ENCODE results near the gene RAET1G.
"Not testable (repeated sequence)": the region's sequence is repeated elsewhere in the genome, so short reads cannot be mapped to it uniquely, and the experiment has no call there.

RAET1G gene

DNA sequence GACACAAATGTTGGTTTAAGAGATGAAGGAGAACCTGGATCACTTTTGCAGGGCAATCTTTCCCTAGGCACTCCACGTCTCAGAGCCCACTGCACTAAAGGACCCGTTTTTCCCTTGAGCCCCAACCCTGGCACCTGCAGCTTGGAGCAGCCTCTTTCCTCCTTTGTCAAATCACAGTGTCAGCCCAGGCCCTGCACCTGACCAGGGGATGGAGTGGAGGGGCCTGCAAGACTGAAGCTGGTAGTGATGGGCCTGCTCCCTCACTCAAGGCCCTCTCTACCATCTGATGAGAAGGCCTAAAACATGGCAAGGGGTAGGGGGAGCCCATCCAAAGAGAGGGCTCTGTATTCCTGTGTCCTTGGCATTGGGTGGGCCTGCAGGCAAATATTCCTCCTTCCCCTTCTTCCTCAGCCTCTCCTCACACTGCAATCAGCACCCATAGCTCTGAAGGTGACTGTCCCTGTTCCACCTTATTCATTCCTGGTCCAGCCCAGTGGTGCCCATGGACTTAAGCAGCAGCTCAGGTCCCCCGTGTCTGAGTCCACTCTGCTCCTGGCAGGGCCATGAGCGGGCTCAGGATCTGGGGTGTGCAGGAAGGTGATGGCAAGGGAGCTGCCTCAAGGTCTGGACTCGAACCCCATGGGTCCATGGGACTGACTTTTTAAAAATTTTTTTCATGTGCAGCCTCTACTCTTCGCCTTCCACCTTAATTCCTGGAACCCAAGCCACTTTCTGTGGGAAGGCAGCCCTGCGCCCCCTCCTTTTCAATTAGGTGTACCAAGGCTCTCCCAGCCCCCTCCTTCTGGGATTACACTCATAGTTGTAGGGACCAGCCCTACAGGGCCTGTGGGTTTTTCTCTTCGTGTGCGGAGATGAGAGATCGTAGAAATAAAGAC lies 6.7 kb downstream of the RAET1G start:
- no peak overlapping the region for H3K27ac ChIP-seq

GRCh38 chr6:149913540-149914240 lies 9.2 kb downstream of the RAET1G start:
- no peak overlapping the region for H3K27ac ChIP-seq
- no peaks in the 10 kb centered on the region for H3K36me3 ChIP-seq (ENCODE audit: insufficient read depth)
- peaks cover 50% of the 10 kb centered on the region for H3K27me3 ChIP-seq (ENCODE audit: insufficient read depth, low read depth)

More for the DNA sequence above, 6.7 kb downstream of the RAET1G start:
- Histone ChIP-seq H4K20me1 (ENCODE audit: insufficient read depth) (no peaks in the 10 kb centered on the region), H3K4me1 (ENCODE audit: low read depth, poor library complexity, severe bottlenecking) (no peaks in the 10 kb centered on the region), H3K4me2 (no peak overlapping the region), H3K4me3 (IDR thresholded peaks at IDR 0.05; ENCODE audit: insufficient read depth, low read depth, low read length) (no peak overlapping the region), H3K27me3 (ENCODE audit: insufficient read depth, low read depth) (peaks cover 53% of the 10 kb centered on the region), H3K79me2 (ENCODE audit: insufficient read depth, low read depth) (no peaks in the 10 kb centered on the region), H3K36me3 (ENCODE audit: insufficient read depth) (no peaks in the 10 kb centered on the region), H2AFZ (ENCODE audit: low read depth) (no peak overlapping the region), H3K9ac (no peak overlapping the region)
- TF ChIP-seq, protein P1, sequence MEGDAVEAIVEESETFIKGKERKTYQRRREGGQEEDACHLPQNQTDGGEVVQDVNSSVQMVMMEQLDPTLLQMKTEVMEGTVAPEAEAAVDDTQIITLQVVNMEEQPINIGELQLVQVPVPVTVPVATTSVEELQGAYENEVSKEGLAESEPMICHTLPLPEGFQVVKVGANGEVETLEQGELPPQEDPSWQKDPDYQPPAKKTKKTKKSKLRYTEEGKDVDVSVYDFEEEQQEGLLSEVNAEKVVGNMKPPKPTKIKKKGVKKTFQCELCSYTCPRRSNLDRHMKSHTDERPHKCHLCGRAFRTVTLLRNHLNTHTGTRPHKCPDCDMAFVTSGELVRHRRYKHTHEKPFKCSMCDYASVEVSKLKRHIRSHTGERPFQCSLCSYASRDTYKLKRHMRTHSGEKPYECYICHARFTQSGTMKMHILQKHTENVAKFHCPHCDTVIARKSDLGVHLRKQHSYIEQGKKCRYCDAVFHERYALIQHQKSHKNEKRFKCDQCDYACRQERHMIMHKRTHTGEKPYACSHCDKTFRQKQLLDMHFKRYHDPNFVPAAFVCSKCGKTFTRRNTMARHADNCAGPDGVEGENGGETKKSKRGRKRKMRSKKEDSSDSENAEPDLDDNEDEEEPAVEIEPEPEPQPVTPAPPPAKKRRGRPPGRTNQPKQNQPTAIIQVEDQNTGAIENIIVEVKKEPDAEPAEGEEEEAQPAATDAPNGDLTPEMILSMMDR (conservative IDR thresholded peaks at IDR 0.05; ENCODE audit: low read depth, low read length), result no peak

DNA sequence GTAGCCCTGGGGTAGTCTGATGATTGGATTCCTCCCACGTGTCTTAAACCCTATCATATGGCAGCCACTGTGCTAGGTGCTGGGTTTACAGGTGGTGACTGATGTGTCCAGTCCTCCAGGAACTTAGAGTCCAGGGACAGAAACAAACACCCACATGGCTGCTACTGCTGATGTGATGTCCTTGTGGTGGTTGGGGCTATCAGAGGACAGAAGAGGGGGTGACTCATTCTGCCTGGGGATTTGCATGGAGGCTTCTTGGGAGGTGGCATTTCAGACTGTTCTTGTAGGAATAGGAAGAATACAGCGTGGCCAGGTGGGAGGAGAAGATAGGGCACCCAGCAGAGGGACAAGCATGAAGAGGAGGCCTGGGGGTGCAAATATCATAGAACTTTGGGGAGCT lies 9.8 kb downstream of the RAET1G start:
- Histone ChIP-seq H3K4me2 (no peak overlapping the region), H4K20me1 (ENCODE audit: insufficient read depth) (no peaks in the 10 kb centered on the region), H3K27me3 (ENCODE audit: insufficient read depth, low read depth) (peaks cover 52% of the 10 kb centered on the region), H3K36me3 (ENCODE audit: insufficient read depth) (no peaks in the 10 kb centered on the region), H3K79me2 (ENCODE audit: insufficient read depth, low read depth) (no peaks in the 10 kb centered on the region), H2AFZ (ENCODE audit: low read depth) (no peak overlapping the region), H3K4me1 (ENCODE audit: low read depth, poor library complexity, severe bottlenecking) (no peaks in the 10 kb centered on the region), H3K27ac (no peak overlapping the region), H3K4me3 (IDR thresholded peaks at IDR 0.05; ENCODE audit: insufficient read depth, low read depth, low read length) (no peak overlapping the region), H3K9ac (no peak overlapping the region)
- TF ChIP-seq, protein P1 (conservative IDR thresholded peaks at IDR 0.05; ENCODE audit: low read depth, low read length), result no peak

More at GRCh38 chr6:149913540-149914240, 9.2 kb downstream of the RAET1G start:
- Histone ChIP-seq H3K4me2 (no peak overlapping the region), H4K20me1 (ENCODE audit: insufficient read depth) (no peaks in the 10 kb centered on the region), H3K79me2 (ENCODE audit: insufficient read depth, low read depth) (no peaks in the 10 kb centered on the region), H3K4me3 (IDR thresholded peaks at IDR 0.05; ENCODE audit: insufficient read depth, low read depth, low read length) (no peak overlapping the region), H3K9ac (no peak overlapping the region), H2AFZ (ENCODE audit: low read depth) (no peak overlapping the region), H3K4me1 (ENCODE audit: low read depth, poor library complexity, severe bottlenecking) (no peaks in the 10 kb centered on the region)
- TF ChIP-seq, protein P1 (conservative IDR thresholded peaks at IDR 0.05; ENCODE audit: low read depth, low read length), result no peak

GRCh38 chr6:149912680-149913079 lies 10.2 kb downstream of the RAET1G start:
- H3K4me2 ChIP-seq; H2AFZ ChIP-seq (ENCODE audit: low read depth); H3K4me3 ChIP-seq (IDR thresholded peaks at IDR 0.05; ENCODE audit: insufficient read depth, low read depth, low read length); H3K27ac ChIP-seq; H4K20me1 ChIP-seq (ENCODE audit: insufficient read depth); H3K36me3 ChIP-seq (ENCODE audit: insufficient read depth); H3K4me1 ChIP-seq (ENCODE audit: low read depth, poor library complexity, severe bottlenecking); H3K9ac ChIP-seq; H3K79me2 ChIP-seq (ENCODE audit: insufficient read depth, low read depth): not testable (repeated sequence)
- peaks cover 56% of the 10 kb centered on the region for H3K27me3 ChIP-seq (ENCODE audit: insufficient read depth, low read depth)
